ENCODE data around the gene TMEM141.
"Not testable (repeated sequence)": the region's sequence is repeated elsewhere in the genome, so short reads cannot be mapped to it uniquely, and the experiment has no call there.

The TMEM141 gene

GRCh38 chr9:136840877-136841645 is 49.9 kb downstream of the TMEM141 start:
- TF ChIP-seq POU2F2 (IDR thresholded peaks at IDR 0.05; ENCODE audit: low read depth, low read length) = no peak
- TF ChIP-seq PAX5 (IDR thresholded peaks at IDR 0.05; ENCODE audit: insufficient read depth, low read length, severe bottlenecking) = no peak
- TF ChIP-seq POLR2AphosphoS5 (IDR thresholded peaks at IDR 0.05; ENCODE audit: low read depth, low read length) = no peak
- no peak for TF ChIP-seq POLR2A (IDR thresholded peaks at IDR 0.05; ENCODE audit: low read depth, low read length)
- TF ChIP-seq SPI1 (IDR thresholded peaks at IDR 0.05; ENCODE audit: low read depth, low read length) = no peak
- TF ChIP-seq TAF1 (IDR thresholded peaks at IDR 0.05; ENCODE audit: low read depth, low read length) = no peak
- DNase-seq (ENCODE audit: insufficient read length, low spot score) = no peak
- FAIRE-seq = no peak

- FAIRE-seq = peak; percentile 77
- DNase-seq (ENCODE audit: insufficient read length, low spot score) = not testable (repeated sequence)
Measured at GRCh38 chr9:136841646-136842379, 50.7 kb downstream of the TMEM141 start.

- FAIRE-seq (peak; percentile 95), DNase-seq (ENCODE audit: insufficient read length, low spot score) (peak; percentile 92)
Measured at GRCh38 chr9:136842380-136842948, 51.3 kb downstream of the TMEM141 start, which contains the start of gene AJM1. TSS of gene AJM1 (plus strand) at chr9:136842478. CDS start at chr9:136844415, 1,937 bp downstream.
